HepG2 (cell line): ENCODE measurements around the gene ZKSCAN8. TPM values are rescaled to one million over a fixed set of nuclear protein-coding genes. Genes with fewer than 3 reads are reported as not detected.

Experiments
- ATAC-seq: fragments of 200-7000 bp; cut with Tn5 transposase; 3 replicates; pipeline ENCODE4 v1.9.1; 2020; ENCODE audit warnings: mild to moderate bottlenecking, moderate library complexity
- BruUV-seq: library from RNA; stranded (reverse); fragments of 400-500 nt; replicated peaks from 2 replicates; lab custom pipeline; 2021; lab: Mats Ljungman, UMichigan
- CTCF ChIA-PET: fragments of 300-600 bp; formaldehyde crosslinking; extraction: SDS; loops from one replicate; lab custom pipeline; 2021; ENCODE audit warnings: low total read pairs, inconsistent platforms, low intra/inter-chr PET ratio; lab: Yijun Ruan, JAX
- POLR2A ChIA-PET: fragments of 350-600 bp; sonication (Branson Sonifier 250); formaldehyde crosslinking; loops from one replicate; lab custom pipeline; 2020; ENCODE audit warnings: antibody characterized with exemption, inconsistent platforms; lab: Yijun Ruan, JAX
- DNase-seq: peaks from one replicate; pipeline ENCODE4 v3.0.0-alpha.2; 2015; ENCODE audit warnings: low spot score
- FAIRE-seq: peaks from 3 replicates; lab custom pipeline; 2011; peaks lifted over from hg19 to GRCh38; lab: Jason Lieb, UNC
- H2AFZ ChIP-seq: one replicate; pipeline ENCODE4 v1.6.1; 2011; ENCODE audit warnings: low read length, inconsistent platforms
- H3K27ac ChIP-seq: fragments of 300-600 bp; 3 replicates; pipeline ENCODE4 v1.8.0; 2011; ENCODE audit warnings: mixed run types, mild to moderate bottlenecking, mixed read lengths, low read length, inconsistent platforms; ENCODE audit not compliant: insufficient read depth; ENCODE audit errors: extremely low read length
- H3K27me3 ChIP-seq, 2 experiments: fragments of 200-600 bp in 1 of 2; 2 replicates in 1 of 2; 3 replicates in 1 of 2; pipeline versions ENCODE4 v1.6.0 to v1.8.0; 2011; ENCODE audit warnings: low read length in 2 of 2, mild to moderate bottlenecking in 2 of 2, moderate library complexity in 2 of 2, inconsistent platforms in 1 of 2; ENCODE audit not compliant: insufficient read depth in 2 of 2, control insufficient read depth in 1 of 2
- H3K36me3 ChIP-seq, 2 experiments: fragments of 200-600 bp in 1 of 2; replicated peaks in 1 of 2; 2 replicates in 1 of 2; 3 replicates in 1 of 2; pipeline versions ENCODE4 v1.5.1 to v1.8.0; 2011; ENCODE audit warnings: low read length in 2 of 2, inconsistent platforms in 1 of 2; ENCODE audit not compliant: insufficient read depth in 2 of 2, control insufficient read depth in 1 of 2
- H3K4me1 ChIP-seq: 2 replicates; pipeline ENCODE4 v1.5.1; 2012; ENCODE audit warnings: low read length, inconsistent platforms; ENCODE audit not compliant: insufficient read depth
- H3K4me2 ChIP-seq: 2 replicates; pipeline ENCODE4 v1.6.0; 2011; ENCODE audit warnings: low read depth, low read length, inconsistent platforms
- H3K4me3 ChIP-seq, 3 experiments: fragments of 200-600 bp in 1 of 3; sonication (generic), shearing (Covaris generic) in 1 of 3; replicated peaks in 1 of 3; 2 replicates each; pipeline ENCODE4 v1.5.1; 2011 to 2016; ENCODE audit warnings: low read length in 3 of 3, inconsistent platforms in 2 of 3, low read depth in 2 of 3, mild to moderate bottlenecking in 2 of 3, control low read depth in 1 of 3, mixed read lengths in 1 of 3; ENCODE audit not compliant: insufficient read depth in 1 of 3
- H3K79me2 ChIP-seq: one replicate; pipeline ENCODE4 v1.6.1; 2011; ENCODE audit warnings: low read length, inconsistent platforms; ENCODE audit not compliant: insufficient read depth
- H3K9ac ChIP-seq: 2 replicates; pipeline ENCODE4 v1.6.0; 2011; ENCODE audit warnings: mild to moderate bottlenecking, low read depth, low read length, inconsistent platforms; ENCODE audit not compliant: insufficient read depth
- H3K9me3 ChIP-seq: 2 replicates; pipeline ENCODE4 v1.5.1; 2012; ENCODE audit warnings: mild to moderate bottlenecking, low read length
- H4K20me1 ChIP-seq: 2 replicates; pipeline ENCODE4 v1.6.0; 2011; ENCODE audit warnings: inconsistent platforms, mild to moderate bottlenecking, low read length, moderate library complexity; ENCODE audit not compliant: insufficient read depth
- AHR ChIP-seq: IDR thresholded peaks from 2 replicates; pipeline ENCODE4 v1.6.1; 2018; ENCODE audit warnings: missing genetic modification reagents, missing compliant biosample characterization
- ATF7 ChIP-seq, 2 experiments: fragments of 450-650 bp in 1 of 2; sonication (generic) in 1 of 2; formaldehyde crosslinking in 1 of 2; IDR thresholded peaks; 2 replicates each; pipeline versions ENCODE4 v1.4.0 to v1.6.1; 2016 to 2020; ENCODE audit warnings: antibody characterized with exemption in 1 of 2, mild to moderate bottlenecking in 1 of 2, missing genetic modification reagents in 1 of 2
- KLF6 ChIP-seq: IDR thresholded peaks from 2 replicates; pipeline ENCODE4 v1.8.0; 2016; ENCODE audit warnings: missing biosample characterization, missing genetic modification reagents
- NFRKB ChIP-seq: fragments of 450-650 bp; IDR thresholded peaks from 2 replicates; pipeline ENCODE4 v1.6.1; 2017
- REPIN1 ChIP-seq: sonication (generic); formaldehyde crosslinking; IDR thresholded peaks from 2 replicates; pipeline ENCODE4 v1.8.0; 2022; ENCODE audit warnings: missing genetic modification reagents, low read depth, mild to moderate bottlenecking, borderline replicate concordance
- RFX1 ChIP-seq: fragments of 450-650 bp; IDR thresholded peaks from 2 replicates; pipeline ENCODE4 v1.6.1; 2017
- SNRNP70 ChIP-seq: fragments of 200-400 bp; formaldehyde crosslinking; IDR thresholded peaks from 2 replicates; pipeline ENCODE4 v1.6.1; 2017; ENCODE audit warnings: mild to moderate bottlenecking, low read depth, low read length, moderate library complexity
- TFE3 ChIP-seq: IDR thresholded peaks from 2 replicates; pipeline ENCODE4 v1.6.1; 2016
- XBP1 ChIP-seq: sonication (generic); formaldehyde crosslinking; IDR thresholded peaks from 2 replicates; pipeline ENCODE4 v1.5.0; 2020; ENCODE audit warnings: missing genetic modification reagents
- ZBTB40 ChIP-seq, 2 experiments: fragments of 450-650 bp in 1 of 2; sonication (generic) in 1 of 2; formaldehyde crosslinking in 1 of 2; IDR thresholded peaks; 2 replicates each; pipeline versions ENCODE4 v1.6.1 to v1.8.0; 2016 to 2022; ENCODE audit warnings: antibody characterized with exemption in 1 of 2, mild to moderate bottlenecking in 1 of 2, missing genetic modification reagents in 1 of 2
- ZMAT5 ChIP-seq: sonication (generic); formaldehyde crosslinking; IDR thresholded peaks from 2 replicates; pipeline ENCODE4 v1.5.0; 2020; ENCODE audit warnings: mild to moderate bottlenecking, low read depth, missing genetic modification reagents, borderline replicate concordance
- WGBS: methylation state at CpG from one replicate; pipeline ENCODE4 v1.1.6; 2017; ENCODE audit warnings: low lambda C conversion rate; 5-methylcytosine and 5-hydroxymethylcytosine counted together
- in situ Hi-C: cut with HindIII; loops from 2 replicates; pipeline ENCODE4 v1.10.0; 2017; ENCODE audit warnings: low pct_unique_long_range_greater_than_20kb; ENCODE audit not compliant: extremely low pct_ligation_motif_present
- intact Hi-C: fragments of 100-400 bp; cut with micrococcal nuclease; formaldehyde crosslinking; loops from one replicate; pipeline ENCODE4 v1.10.0; 2022; ENCODE audit not compliant: unreplicated experiment
- polyA plus RNA-seq, 8 experiments: library from polyadenylated mRNA; depleted of rRNA in 3 of 8; stranded (reverse) in 7 of 8; unstranded in 1 of 8; fragments of >200 nt; fragmentation: Illumina TruSeq in 4 of 8; extraction: Trizol in 4 of 8; gene quantifications; 2 replicates each; pipeline versions ENCODE4 v1.2.1 to v1.2.3, GENCODE V29; 2011 to 2016; ENCODE audit warnings: low read depth in 4 of 8, missing spikeins in 1 of 8, mixed read lengths in 1 of 8; ENCODE audit not compliant: insufficient read depth in 1 of 8
- total RNA-seq, 5 experiments: library from RNA; depleted of rRNA; stranded (reverse); fragments of >200 nt; fragmentation: Illumina TruSeq; extraction: Trizol; gene quantifications; 2 replicates each; pipeline ENCODE4 v1.2.3, GENCODE V29; 2016; ENCODE audit warnings: low read depth in 1 of 5

ZKSCAN8 gene
- total and polyA plus RNA-seq, 2 of the 13 experiments (the other 11 are each of a cell fraction or from before 2014, with no cell fraction given) = 12.4 to 20.9 TPM

GRCh38 chr6:28142446-28142845 lies 763 bp downstream of the ZKSCAN8 start:
- Histone ChIP-seq H3K9me3 (no peaks in the 10 kb centered on the region), H3K36me3 (peaks cover 4 to 26% of the 10 kb centered on the region in 2 experiments), H2AFZ (no peak overlapping the region), H3K4me2 (peak overlapping the region; percentile 80), H3K27ac (peak overlapping the region; percentile 78), H4K20me1 (peaks cover 9% of the 10 kb centered on the region), H3K4me1 (peaks cover 38% of the 10 kb centered on the region), H3K27me3 (no peaks in the 10 kb centered on the region; a peak in 1 of 5 replicates), H3K4me3 (peak overlapping the region; percentile 79 to 98 (median 98)), H3K9ac (peak overlapping the region; percentile 89), H3K79me2 (peaks cover 31% of the 10 kb centered on the region)
- in situ Hi-C loops = loop anchor here (5.0 kb wide), 1 partner anchor 80 kb away; no protein-coding TSS in a partner anchor
- DNase-seq = no peak
- TF ChIP-seq XBP1 (CRISPR knock-in tag) (no peak), TFE3 (CRISPR knock-in tag) (no peak), NFRKB (no peak), AHR (CRISPR knock-in tag) (no peak), KLF6 (no peak), RFX1 (no peak), ZBTB40 (IDR thresholded peaks at IDR 0.05) (no peak), ZBTB40 (CRISPR knock-in tag; IDR thresholded peaks at IDR 0.05) (no peak), SNRNP70 (no peak), ATF7 (IDR thresholded peaks at IDR 0.05) (no peak), ATF7 (CRISPR knock-in tag; IDR thresholded peaks at IDR 0.05) (no peak), REPIN1 (CRISPR knock-in tag) (no peak), ZMAT5 (CRISPR knock-in tag) (no peak)
- intact Hi-C loops = loop anchor here (5.0 kb wide), 1 partner anchor 445 kb away; a partner anchor contains a TSS
- POLR2A ChIA-PET = interaction anchor here (0.8 to 3.7 kb wide), 11 partner anchors 12 to 444 kb away, joined by 3 to 86 read pairs (median 10); partner anchors contain the start of genes ZSCAN12 and ZSCAN16
- CTCF ChIA-PET = no interaction called here
- FAIRE-seq = no peak
- WGBS = 4% methylated on average over 4 of the region's 4 CpGs
- ATAC-seq = no peak
- no TSS peak for BruUV-seq
